ENCODE measurements around the gene KRT78. TPM values are rescaled to one million over a fixed set of nuclear protein-coding genes. Genes with fewer than 3 reads are reported as not detected.
A peak's percentile ranks its signal among the peaks of the same experiment; 100 is the strongest.
"Not testable (repeated sequence)": the region's sequence is repeated elsewhere in the genome, so short reads cannot be mapped to it uniquely, and the experiment has no call there.

Gene KRT78
- total and polyA plus RNA-seq, 9 donors, result 0.05 to 2.8 (median 0.79) TPM; not detected in 6

DNA sequence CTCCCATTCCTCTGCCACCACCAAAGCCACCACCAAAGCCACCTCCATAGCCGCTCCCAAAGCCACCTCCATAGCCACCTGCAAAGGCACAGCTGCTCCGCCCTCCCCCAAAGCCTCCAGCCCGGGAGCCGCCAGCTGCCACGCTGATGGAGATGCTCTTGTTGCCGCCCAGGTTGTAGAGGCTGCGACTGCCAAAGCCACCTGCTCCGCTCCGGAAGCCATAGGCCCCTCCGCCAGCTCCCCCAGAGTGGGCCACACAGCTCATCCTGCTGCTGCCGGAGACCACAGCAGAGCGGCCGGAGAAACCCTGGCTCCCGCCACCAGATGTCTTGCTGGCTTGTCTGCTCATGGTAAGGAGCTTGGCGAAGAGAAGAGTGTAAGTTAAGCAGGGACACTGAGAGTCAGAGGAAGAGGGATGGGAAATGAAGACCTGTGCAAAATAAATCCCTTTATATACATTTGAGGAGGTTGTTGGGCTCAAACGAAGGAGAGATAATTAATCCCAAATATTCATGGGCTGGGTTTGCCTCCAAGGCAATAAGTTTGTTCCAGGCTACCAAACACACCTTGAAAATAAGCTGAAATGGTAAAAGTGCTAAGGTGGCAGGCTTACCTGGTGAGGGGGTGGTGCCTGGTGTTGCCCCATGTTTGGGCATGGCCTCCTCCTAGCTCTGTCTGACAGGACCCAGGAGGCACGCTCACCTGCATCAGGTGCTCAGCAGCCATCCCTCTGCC lies 52.9 kb downstream of the KRT78 start, which contains the start of gene KRT3:
Gene KRT3, minus strand, starts transcription at position 424 of the 735 bp plus-strand sequence. Its CDS starts 75 bp downstream, at position 349.
- H3K27ac ChIP-seq (ENCODE audit: low read length), result no peak within 1 kb of the TSS
- H3K4me1 ChIP-seq (ENCODE audit: control insufficient read depth, insufficient read depth, low read length), result no peaks in the 10 kb centered on the region
- WGBS (ENCODE audit: insufficient coverage), result 85% methylated on average over 11 of the region's 17 CpGs
- no peak within 1 kb of the TSS for H3K4me3 ChIP-seq (ENCODE audit: low read length)
- H3K36me3 ChIP-seq (ENCODE audit: control insufficient read depth, insufficient read depth, low read length), result no peaks in the 10 kb centered on the region
- H3K9me3 ChIP-seq (replicated peaks; ENCODE audit: control insufficient read depth, low read depth, low read length), result no peaks in the 10 kb centered on the region
- DNase-seq, result no peak
- peaks cover 6% of the 10 kb centered on the region for H3K27me3 ChIP-seq (ENCODE audit: control insufficient read depth, insufficient read depth, low read length)

DNA sequence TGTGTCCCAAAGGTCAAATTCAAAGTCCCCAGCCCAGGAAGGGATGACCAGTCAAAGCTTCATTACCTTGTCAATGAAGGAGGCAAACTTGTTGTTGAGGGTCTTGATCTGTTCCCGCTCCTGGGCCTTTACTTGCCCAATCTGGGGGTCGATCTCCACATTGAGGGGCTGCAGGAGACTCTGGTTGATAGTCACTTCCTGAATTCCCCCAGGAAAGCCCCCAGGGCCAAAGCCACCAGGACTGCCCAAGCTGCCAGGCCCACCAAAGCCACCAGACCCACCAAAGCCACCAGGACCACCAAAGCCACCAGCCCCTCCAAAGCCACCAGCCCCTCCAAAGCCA lies 53.5 kb downstream of the KRT78 start:
- H3K4me3 ChIP-seq (ENCODE audit: low read length); DNase-seq; H3K27ac ChIP-seq (ENCODE audit: low read length); H3K9me3 ChIP-seq (replicated peaks; ENCODE audit: control insufficient read depth, low read depth, low read length); H3K4me1 ChIP-seq (ENCODE audit: control insufficient read depth, insufficient read depth, low read length); H3K36me3 ChIP-seq (ENCODE audit: control insufficient read depth, insufficient read depth, low read length): not testable (repeated sequence)
- WGBS (ENCODE audit: insufficient coverage), result 100% methylated on average over 2 of the region's 2 CpGs
- peaks cover 11% of the 10 kb centered on the region for H3K27me3 ChIP-seq (ENCODE audit: control insufficient read depth, insufficient read depth, low read length)

DNA sequence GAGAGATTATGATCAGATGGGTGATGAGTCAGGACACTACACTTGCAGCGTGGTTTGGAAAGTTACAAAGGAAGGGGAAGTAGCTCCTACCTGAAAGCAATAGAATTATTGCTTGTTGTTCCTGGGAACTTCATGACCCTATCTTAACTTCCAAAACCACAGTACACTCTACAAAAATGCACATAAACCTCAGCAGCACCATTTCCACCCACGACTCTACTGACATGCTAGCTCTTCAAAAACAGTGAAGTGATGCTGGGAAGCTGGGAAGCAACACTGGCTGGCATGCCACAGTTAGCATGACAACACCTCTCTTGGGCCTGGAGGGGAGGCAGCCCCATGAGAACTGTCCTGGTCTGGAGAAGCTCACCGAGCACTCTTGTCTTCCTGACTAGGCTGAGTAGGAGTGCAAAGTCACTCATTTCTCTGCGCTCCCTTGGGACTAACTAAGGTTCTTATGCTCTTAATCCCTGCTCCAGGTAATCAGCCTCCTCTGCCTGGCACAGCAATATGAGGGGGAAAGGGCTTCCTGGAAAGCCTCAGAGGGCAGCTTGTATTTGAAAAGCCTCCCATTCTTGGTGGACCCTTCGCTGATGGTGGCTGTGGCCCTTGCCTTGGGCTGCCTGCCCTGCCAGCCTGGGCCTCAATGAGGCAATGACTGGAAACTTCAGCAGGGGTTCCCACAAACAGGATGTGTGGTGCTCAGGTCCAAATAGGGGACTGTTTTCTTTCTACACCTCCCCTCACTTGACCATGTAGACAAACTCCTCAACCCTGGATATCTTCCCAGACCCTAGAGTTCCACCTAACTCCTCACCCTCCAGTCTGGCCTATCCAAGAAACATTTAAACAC lies 54.1 kb downstream of the KRT78 start:
- no peak overlapping the region for H3K4me3 ChIP-seq (ENCODE audit: low read length)
- DNase-seq, result no peak
- peaks cover 17% of the 10 kb centered on the region for H3K27me3 ChIP-seq (ENCODE audit: control insufficient read depth, insufficient read depth, low read length)
- H3K27ac ChIP-seq (ENCODE audit: low read length), result no peak overlapping the region
- H3K4me1 ChIP-seq (ENCODE audit: control insufficient read depth, insufficient read depth, low read length), result peaks cover 4% of the 10 kb centered on the region
- WGBS (ENCODE audit: insufficient coverage), result 60% methylated on average over 2 of the region's 5 CpGs
- H3K9me3 ChIP-seq (replicated peaks; ENCODE audit: control insufficient read depth, low read depth, low read length), result no peaks in the 10 kb centered on the region
- H3K36me3 ChIP-seq (ENCODE audit: control insufficient read depth, insufficient read depth, low read length), result no peaks in the 10 kb centered on the region

DNA sequence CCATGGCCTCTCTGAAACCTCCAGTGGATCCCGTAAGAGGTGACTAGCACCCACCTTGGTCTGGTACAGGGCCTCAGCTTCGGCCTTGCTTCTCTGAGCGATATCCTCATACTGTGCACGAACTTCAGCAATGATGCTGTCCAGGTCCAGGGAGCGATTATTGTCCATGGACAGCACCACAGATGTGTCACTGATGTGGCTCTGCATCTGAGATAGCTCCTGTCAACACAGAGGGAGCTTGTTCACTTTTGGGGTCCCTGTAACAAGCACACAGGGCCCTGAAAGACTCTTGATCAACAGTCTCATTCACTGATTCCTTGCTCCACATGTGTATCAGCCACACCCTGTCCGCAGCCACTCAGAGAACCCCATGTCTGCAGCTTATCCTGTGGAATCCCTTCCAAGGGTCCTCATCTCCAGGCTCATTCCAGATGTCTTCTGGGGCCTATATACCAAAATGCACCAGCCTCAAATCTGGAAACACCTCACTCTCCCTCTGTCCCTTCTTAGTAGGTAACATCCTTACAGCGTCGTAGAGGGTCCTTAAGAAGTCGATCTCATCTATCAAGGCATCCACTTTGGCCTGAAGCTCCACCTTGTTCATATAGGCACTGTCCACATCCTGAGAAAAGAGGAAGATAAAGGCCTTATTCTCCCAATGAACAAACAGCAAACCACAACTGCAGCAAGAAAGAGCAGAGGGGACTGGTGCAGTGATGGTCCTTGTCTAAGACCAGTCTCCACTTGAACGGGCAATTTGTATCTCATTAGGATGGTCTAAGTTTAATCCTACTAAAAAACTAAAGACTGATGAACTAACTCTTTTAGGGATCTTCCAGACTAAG lies 56.4 kb downstream of the KRT78 start:
- Histone ChIP-seq H3K27me3 (ENCODE audit: control insufficient read depth, insufficient read depth, low read length) (peaks cover 32% of the 10 kb centered on the region), H3K4me1 (ENCODE audit: control insufficient read depth, insufficient read depth, low read length) (peaks cover 6% of the 10 kb centered on the region), H3K27ac (ENCODE audit: low read length) (no peak overlapping the region), H3K36me3 (ENCODE audit: control insufficient read depth, insufficient read depth, low read length) (no peaks in the 10 kb centered on the region), H3K9me3 (replicated peaks; ENCODE audit: control insufficient read depth, low read depth, low read length) (no peaks in the 10 kb centered on the region), H3K4me3 (ENCODE audit: low read length) (no peak overlapping the region)
- DNase-seq, result no peak
- WGBS (ENCODE audit: insufficient coverage), result 89% methylated on average over 6 of the region's 10 CpGs

DNA sequence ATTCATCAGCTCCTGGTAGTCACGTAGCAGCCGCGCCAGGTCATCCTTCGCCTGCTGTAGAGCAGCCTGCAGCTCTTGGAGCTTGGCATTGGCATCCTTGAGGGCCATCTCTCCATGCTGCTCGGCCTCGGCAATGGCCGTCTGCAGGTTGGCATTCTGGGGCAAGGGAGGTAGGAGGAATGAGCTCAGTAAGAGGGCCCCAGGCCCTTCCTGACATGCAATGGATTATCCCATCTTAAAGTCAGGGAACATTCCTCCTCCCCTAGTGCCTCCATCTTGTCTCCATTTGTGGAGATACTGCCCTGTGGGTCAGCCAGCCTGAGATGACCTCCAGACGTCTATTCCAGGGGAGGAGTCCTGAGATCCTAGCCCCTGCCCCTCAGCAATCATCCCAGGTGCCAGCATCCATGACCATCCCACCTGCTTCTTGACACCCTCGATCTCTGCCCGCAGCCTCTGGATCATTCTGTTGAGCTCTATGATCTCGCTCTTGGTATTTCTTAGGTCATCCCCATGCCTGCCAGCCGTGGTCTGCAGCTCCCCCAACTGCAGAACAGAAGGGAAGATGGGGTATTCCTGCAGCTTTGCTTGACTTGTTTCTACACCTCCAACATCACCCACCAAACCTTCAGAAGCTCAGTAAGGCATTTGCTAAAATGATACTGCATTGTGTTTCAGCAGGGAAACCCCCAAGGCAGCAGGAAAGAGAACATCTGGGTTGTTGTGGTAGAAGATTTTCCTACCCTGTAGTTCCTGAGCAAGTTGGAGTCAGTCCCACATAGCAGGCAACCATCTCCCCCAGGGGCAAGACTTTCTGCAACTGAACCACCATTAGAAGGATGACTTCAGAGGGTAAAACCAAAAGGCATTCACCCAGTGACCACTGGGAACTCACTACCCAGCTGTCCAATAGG lies 57.3 kb downstream of the KRT78 start:
- no peak for DNase-seq
- H3K27me3 ChIP-seq (ENCODE audit: control insufficient read depth, insufficient read depth, low read length), result peaks cover 36% of the 10 kb centered on the region
- no peak overlapping the region for H3K4me3 ChIP-seq (ENCODE audit: low read length)
- 87% methylated on average over 5 of the region's 12 CpGs for WGBS (ENCODE audit: insufficient coverage)
- peaks cover 6% of the 10 kb centered on the region for H3K4me1 ChIP-seq (ENCODE audit: control insufficient read depth, insufficient read depth, low read length)
- H3K27ac ChIP-seq (ENCODE audit: low read length), result no peak overlapping the region
- no peaks in the 10 kb centered on the region for H3K9me3 ChIP-seq (replicated peaks; ENCODE audit: control insufficient read depth, low read depth, low read length)
- H3K36me3 ChIP-seq (ENCODE audit: control insufficient read depth, insufficient read depth, low read length), result no peaks in the 10 kb centered on the region

DNA sequence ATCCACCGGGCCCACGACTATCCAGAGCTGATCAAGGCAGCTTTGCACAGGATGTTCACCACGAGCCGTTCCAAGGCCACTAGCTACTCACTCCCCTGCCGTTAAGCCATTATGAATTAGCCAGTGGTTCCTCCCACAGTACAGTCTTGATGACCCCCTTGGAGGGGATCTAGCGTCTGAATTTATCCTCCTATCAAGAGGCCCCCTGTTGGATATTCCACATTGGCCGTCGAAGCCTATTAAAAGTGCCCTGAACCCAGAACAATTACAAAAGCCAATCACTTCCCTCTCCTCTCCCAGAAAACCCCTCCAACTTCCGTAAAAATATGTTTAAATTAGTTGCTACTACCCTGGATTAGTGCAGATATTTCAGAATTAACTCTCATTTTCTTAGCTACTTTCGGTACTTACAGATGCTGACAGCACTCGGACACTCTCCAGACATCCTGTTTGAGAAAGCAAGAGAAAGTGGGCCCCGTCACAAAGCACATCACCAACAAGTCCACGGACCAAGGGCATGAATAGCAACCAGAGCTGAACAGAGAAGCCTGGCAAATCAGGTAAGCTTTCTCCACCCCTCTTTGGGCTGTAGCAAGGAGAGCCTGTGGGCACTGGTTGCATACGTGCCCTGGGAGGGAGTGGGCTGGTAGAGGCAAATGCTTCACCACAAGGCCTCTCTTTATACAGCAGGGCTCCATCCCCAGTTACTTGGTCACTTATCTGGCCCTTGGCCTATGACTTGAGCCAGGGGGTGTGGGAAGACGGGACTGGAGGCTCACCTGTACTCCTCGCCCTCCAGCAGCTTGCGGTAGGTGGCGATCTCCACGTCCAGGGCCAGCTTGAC lies 58.1 kb downstream of the KRT78 start:
- Histone ChIP-seq H3K4me3 (ENCODE audit: low read length) (no peak overlapping the region), H3K27me3 (ENCODE audit: control insufficient read depth, insufficient read depth, low read length) (peaks cover 36% of the 10 kb centered on the region), H3K9me3 (replicated peaks; ENCODE audit: control insufficient read depth, low read depth, low read length) (no peaks in the 10 kb centered on the region), H3K36me3 (ENCODE audit: control insufficient read depth, insufficient read depth, low read length) (no peaks in the 10 kb centered on the region), H3K4me1 (ENCODE audit: control insufficient read depth, insufficient read depth, low read length) (peaks cover 6% of the 10 kb centered on the region), H3K27ac (ENCODE audit: low read length) (no peak overlapping the region)
- WGBS (ENCODE audit: insufficient coverage), result 53% methylated on average over 15 of the region's 19 CpGs
- DNase-seq, result no peak

DNA sequence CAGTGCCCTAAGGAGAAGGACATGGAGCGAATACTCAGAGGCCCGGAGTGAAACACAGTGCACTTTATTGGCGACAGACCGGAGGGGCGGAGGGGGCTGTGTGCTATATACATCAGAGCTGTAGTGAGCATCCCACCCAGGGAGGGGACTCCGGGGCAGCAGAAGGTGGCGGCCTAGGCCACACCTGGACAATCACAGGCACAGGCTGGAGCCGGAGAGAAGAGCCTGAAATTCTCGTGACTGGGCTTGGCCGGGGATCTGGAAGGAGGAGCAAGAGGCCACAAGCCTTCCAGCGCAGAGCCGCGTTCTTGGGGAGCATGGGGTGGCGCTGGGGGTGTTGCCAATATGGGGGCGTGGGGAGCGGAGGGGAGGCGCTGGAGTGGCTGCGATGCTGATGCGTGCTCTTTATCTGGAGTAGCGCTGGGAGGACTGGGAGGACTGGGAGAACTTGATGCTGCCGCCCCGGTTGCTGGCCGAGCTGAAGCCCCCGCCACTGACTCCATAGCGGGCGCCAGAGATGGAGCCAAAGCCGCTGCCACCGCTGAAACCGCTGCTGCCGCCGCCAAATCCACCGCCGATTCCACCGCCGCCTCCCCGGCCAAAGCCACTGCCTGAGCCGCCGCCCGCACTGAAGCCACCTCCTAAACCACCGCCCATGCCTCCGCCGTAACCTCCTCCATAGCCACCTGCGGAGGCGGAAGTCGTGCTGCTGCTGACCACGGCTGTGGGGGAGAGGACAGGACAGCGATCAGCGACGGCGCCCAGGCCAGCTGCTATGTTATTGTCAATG lies 59.0 kb downstream of the KRT78 start:
- no peak overlapping the region for H3K4me3 ChIP-seq (ENCODE audit: low read length)

DNA sequence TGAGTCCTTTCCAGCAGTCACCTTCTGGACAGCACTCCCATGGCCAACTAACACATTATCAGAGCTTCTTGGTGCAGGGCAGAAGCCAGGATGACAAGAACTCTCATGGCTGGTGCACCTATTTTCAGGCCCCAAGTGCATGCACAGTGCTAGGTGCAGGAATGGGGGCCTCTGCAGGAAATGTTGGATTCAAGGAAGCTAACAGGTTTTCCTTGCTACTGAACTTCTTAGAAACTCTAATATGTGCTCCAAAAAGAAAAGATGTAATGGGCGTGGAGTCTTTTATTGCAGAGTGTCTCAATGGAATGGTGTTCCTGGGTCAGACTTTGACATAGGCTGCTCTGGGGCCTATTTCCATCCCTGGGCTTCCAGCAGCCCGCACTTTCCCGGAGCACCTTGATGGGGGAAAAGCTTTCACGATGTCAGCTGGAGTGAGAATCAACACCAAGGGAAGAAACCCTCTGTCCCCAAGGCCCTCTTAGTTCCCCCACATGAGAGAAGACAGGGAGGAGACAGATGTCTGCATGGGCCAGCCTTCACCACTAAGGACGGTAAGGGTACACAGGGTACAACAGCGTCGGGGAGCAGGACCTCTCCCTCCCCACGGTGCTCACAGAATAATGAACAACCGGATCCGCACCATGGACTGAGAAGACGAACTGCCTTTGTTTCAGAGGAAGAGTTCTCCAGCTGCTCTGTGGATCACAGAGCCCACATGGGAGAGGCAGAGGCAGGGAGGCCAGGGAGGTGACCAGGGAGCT lies 59.7 kb downstream of the KRT78 start:
- DNase-seq, result no peak
- H3K4me1 ChIP-seq (ENCODE audit: control insufficient read depth, insufficient read depth, low read length), result peaks cover 6% of the 10 kb centered on the region
- H3K36me3 ChIP-seq (ENCODE audit: control insufficient read depth, insufficient read depth, low read length), result no peaks in the 10 kb centered on the region
- peaks cover 36% of the 10 kb centered on the region for H3K27me3 ChIP-seq (ENCODE audit: control insufficient read depth, insufficient read depth, low read length)
- no peak overlapping the region for H3K27ac ChIP-seq (ENCODE audit: low read length)
- WGBS (ENCODE audit: insufficient coverage), result 62% methylated on average over 3 of the region's 11 CpGs
- H3K4me3 ChIP-seq (ENCODE audit: low read length), result no peak overlapping the region
- no peaks in the 10 kb centered on the region for H3K9me3 ChIP-seq (replicated peaks; ENCODE audit: control insufficient read depth, low read depth, low read length)

More for the DNA sequence above, 59.0 kb downstream of the KRT78 start:
- Histone ChIP-seq H3K4me1 (ENCODE audit: control insufficient read depth, insufficient read depth, low read length) (peaks cover 6% of the 10 kb centered on the region), H3K36me3 (ENCODE audit: control insufficient read depth, insufficient read depth, low read length) (no peaks in the 10 kb centered on the region), H3K9me3 (replicated peaks; ENCODE audit: control insufficient read depth, low read depth, low read length) (no peaks in the 10 kb centered on the region), H3K27ac (ENCODE audit: low read length) (no peak overlapping the region), H3K27me3 (ENCODE audit: control insufficient read depth, insufficient read depth, low read length) (peaks cover 36% of the 10 kb centered on the region)
- DNase-seq, result peak; percentile 30
- 13% methylated on average over 49 of the region's 50 CpGs for WGBS (ENCODE audit: insufficient coverage)
